ENCODE results near the gene LRRC23. TPM values are rescaled to one million over a fixed set of nuclear protein-coding genes. Genes with fewer than 3 reads are reported as not detected.

The LRRC23 gene
- total RNA-seq, 1 donor from 2014 or later, result 11.6 TPM

DNA sequence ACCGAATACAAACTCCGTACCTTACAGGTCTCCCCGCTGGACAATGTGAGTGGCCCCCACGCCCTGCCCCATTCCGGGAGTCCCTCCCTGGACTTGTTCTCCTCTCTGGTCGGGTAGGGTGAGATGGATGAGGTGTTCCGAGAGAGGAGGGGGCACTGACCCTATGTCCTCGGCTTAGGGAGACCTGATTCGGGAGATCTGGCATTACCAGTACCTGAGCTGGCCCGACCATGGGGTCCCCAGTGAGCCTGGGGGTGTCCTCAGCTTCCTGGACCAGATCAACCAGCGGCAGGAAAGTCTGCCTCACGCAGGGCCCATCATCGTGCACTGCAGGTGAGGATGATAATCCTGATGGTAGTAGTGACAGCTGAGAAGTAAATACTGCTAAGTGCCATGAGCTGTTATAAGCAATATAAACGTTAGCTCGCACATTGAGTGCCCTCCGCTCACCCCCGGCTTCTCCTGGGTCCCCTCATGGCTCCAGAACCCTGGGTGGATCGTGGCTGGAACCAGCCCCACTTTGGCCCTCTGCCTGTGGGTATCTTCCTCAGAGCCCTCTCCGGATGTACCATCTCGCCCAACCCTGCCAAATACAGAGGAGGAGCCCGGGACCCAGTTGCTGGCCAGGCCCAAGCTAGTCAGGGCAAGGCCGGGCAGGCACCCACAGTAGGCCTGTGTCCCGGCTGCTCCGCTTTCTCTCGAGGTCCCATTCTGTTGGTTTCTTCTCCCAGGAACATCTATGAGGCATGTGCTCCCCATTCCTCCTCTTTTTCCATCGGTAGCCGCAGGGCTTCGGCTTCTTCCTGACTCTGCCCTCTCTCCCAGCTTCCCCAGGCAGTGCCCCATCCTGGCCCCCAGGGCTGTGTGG, 53.4 kb downstream of the LRRC23 start:
- Histone ChIP-seq H3K27me3 (ENCODE audit: low read depth) (no peaks in the 10 kb centered on the region), H3K4me3 (no peak overlapping the region), H3K36me3 (no peaks in the 10 kb centered on the region), H3K9me3 (replicated peaks) (no peaks in the 10 kb centered on the region), H3K4me1 (peaks cover 66% of the 10 kb centered on the region), H3K27ac (replicated peaks) (peak overlapping the region; percentile 86)
- DNase-seq, result no peak
- intact Hi-C loops (cut with micrococcal nuclease), result no loop called here
- TF ChIP-seq, protein P1, sequence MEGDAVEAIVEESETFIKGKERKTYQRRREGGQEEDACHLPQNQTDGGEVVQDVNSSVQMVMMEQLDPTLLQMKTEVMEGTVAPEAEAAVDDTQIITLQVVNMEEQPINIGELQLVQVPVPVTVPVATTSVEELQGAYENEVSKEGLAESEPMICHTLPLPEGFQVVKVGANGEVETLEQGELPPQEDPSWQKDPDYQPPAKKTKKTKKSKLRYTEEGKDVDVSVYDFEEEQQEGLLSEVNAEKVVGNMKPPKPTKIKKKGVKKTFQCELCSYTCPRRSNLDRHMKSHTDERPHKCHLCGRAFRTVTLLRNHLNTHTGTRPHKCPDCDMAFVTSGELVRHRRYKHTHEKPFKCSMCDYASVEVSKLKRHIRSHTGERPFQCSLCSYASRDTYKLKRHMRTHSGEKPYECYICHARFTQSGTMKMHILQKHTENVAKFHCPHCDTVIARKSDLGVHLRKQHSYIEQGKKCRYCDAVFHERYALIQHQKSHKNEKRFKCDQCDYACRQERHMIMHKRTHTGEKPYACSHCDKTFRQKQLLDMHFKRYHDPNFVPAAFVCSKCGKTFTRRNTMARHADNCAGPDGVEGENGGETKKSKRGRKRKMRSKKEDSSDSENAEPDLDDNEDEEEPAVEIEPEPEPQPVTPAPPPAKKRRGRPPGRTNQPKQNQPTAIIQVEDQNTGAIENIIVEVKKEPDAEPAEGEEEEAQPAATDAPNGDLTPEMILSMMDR (IDR thresholded peaks at IDR 0.05; ENCODE audit: borderline replicate concordance), result no peak

DNA sequence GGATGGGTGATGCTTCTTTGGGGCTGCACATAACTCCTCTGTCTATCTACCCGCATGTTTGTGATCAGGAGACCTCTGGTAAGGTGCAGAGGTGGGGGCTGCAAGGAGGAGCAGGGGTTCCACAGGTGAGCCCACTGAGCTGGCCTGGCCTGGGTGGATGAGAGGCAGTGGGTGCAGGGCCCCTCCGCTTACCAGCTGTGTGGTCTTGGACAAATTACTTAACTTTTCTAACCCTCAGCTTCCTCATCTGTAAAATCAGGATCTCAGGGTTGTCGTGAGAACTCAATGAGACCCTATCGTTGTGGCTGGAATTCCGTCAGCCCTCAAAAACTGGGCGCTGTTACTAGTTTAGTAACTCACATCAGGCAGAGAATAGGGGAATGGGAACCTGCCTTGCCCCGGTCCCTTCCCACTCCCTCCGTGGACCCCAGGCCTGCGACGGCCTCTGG, 54.0 kb downstream of the LRRC23 start:
- Histone ChIP-seq H3K4me3 (peak overlapping the region; percentile 48), H3K9me3 (replicated peaks) (no peaks in the 10 kb centered on the region), H3K27me3 (ENCODE audit: low read depth) (no peaks in the 10 kb centered on the region), H3K27ac (replicated peaks) (peak overlapping the region; percentile 86), H3K4me1 (peaks cover 59% of the 10 kb centered on the region), H3K36me3 (no peaks in the 10 kb centered on the region)
- TF ChIP-seq, protein P1 (IDR thresholded peaks at IDR 0.05; ENCODE audit: borderline replicate concordance), result no peak
- intact Hi-C loops (cut with micrococcal nuclease), result no loop called here
- no peak for DNase-seq

DNA sequence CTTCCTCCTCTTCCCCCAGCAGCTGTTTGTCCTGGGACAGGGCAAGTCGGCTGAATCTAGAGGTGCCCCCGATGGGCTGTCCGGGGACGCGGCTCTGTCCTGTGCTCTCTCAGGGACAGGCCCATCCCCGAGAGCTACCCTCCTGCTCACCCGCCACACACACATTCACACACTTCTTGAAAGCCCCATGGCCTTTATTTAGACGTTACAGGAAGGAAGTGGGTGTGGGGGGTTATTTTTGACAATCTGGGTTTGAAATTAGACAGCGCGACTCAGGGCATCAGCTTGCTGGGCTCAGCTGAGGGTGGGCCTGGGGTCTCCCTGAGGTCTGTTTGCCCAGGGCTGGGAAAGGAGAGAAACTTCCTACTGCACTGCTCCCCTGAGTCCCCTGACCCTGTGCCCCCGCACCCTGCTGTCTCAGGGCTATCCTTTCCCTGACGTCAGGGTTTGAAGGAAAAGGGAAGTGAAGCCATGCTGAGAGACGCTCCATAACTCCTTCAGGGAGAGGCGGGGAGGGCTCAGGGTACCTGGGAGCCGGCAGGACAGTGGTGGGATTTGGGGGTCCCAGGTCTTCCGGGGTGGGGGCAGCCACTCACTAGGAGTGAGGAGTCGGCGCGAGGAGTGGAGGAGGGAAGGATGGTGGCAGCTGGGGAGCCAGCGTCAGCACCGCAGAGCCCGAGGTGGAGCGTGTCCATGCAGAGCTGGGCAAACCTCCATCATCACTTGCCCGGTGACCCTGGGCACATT, 54.6 kb downstream of the LRRC23 start:
- intact Hi-C loops (cut with micrococcal nuclease), result no loop called here
- no peaks in the 10 kb centered on the region for H3K36me3 ChIP-seq
- H3K27ac ChIP-seq (replicated peaks), result peak overlapping the region; percentile 86
- H3K4me1 ChIP-seq, result peaks cover 55% of the 10 kb centered on the region
- H3K27me3 ChIP-seq (ENCODE audit: low read depth), result no peaks in the 10 kb centered on the region
- H3K9me3 ChIP-seq (replicated peaks), result no peaks in the 10 kb centered on the region
- TF ChIP-seq, protein P1 (IDR thresholded peaks at IDR 0.05; ENCODE audit: borderline replicate concordance), result no peak
- DNase-seq, result peak; percentile 35
- H3K4me3 ChIP-seq, result peak overlapping the region; percentile 48

DNA sequence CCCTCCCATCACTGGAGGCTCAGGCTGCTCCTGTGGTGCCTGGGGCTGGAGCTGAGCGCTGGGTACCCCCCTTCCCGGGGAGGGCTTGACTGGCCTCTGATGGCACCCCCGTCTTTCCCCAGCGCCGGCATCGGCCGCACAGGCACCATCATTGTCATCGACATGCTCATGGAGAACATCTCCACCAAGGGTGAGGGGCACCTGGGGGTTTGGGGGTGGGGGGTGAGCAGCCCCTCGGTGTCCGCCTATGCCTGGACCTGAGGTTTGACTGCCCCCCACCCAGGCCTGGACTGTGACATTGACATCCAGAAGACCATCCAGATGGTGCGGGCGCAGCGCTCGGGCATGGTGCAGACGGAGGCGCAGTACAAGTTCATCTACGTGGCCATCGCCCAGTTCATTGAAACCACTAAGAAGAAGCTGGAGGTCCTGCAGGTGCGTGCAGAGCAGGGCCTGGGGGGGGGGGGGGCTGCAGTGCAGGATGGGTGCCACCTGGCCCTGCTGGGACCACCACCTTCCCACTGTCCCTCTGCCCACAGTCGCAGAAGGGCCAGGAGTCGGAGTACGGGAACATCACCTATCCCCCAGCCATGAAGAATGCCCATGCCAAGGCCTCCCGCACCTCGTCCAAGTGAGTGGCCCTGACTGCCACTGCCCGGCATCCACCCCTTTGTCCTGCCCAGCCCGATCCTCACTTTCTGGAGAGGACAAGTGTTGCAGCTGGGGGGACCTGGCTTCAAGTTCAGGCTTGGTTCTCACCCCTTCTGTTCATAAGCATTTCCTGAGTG, 55.4 kb downstream of the LRRC23 start:
- intact Hi-C loops (cut with micrococcal nuclease), result loop anchor here (10.0 kb wide), 1 partner anchor 55 kb away; the partner anchor contains the start of gene LPCAT3

More for the DNA sequence above, 55.4 kb downstream of the LRRC23 start:
- Histone ChIP-seq H3K9me3 (replicated peaks) (no peaks in the 10 kb centered on the region), H3K27me3 (ENCODE audit: low read depth) (no peaks in the 10 kb centered on the region), H3K4me3 (peak overlapping the region; percentile 48), H3K36me3 (no peaks in the 10 kb centered on the region), H3K4me1 (peaks cover 61% of the 10 kb centered on the region), H3K27ac (replicated peaks) (peak overlapping the region; percentile 86)
- TF ChIP-seq, protein P1 (IDR thresholded peaks at IDR 0.05; ENCODE audit: borderline replicate concordance), result no peak
- peak; percentile 15 for DNase-seq

All from left ventricle myocardium inferior (tissue), 1 donor.